ENCODE data around the gene TMC8.

DNA sequence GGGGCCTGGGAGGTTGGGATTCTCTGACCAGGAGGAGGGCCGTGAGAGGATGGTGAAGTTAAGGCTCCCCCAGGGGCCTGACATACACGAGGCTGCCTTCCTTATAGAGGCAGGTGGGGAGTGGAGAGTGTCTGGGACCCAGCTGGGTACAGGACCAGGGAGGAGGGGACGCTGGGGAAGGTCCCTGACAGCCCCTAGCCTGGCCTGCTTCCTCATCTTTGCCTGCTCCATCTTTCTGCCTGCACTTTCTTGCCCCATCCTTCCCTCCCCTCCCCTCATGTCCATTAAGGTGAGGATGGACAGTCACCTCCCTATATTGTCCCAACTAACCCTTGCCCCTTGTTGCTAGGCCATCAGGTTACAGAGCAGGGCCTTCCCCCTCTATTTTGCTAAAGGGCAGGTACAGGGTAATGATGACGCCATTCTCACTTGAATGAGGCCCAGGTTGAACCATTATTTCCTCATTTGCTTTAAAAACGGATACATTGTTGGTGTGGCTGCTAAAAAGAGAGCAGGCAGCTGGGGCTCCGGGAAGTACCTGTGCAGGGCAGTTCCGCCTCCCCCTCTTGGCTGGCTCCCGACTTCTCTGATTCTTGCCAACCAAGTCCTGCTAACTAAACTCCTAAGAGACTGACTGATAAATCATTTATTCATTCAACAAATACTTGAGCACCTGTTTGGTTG lies 16.9 kb downstream of the TMC8 start:
- TF ChIP-seq CTCF (conservative IDR thresholded peaks at IDR 0.05; ENCODE audit: low read depth, low read length) = no peak
- TF ChIP-seq EZH2phosphoT487 (IDR thresholded peaks at IDR 0.05; ENCODE audit: borderline replicate concordance, low read length) = no peak

All from PC-3 (cell line).